Activated CD4-positive, alpha-beta memory T cell treated with anti-CD3 and anti-CD28 coated beads for 36 hours (primary cell): ENCODE data around the gene LILRA1. TPM values are rescaled to one million over a fixed set of nuclear protein-coding genes. Genes with fewer than 3 reads are reported as not detected.
"Not testable (repeated sequence)": the region's sequence is repeated elsewhere in the genome, so short reads cannot be mapped to it uniquely, and the experiment has no call there.

Experiments used
- CTCF ChIA-PET: fragments of 350-600 bp; sonication (Branson Sonifier 250); formaldehyde crosslinking; loops from one replicate; lab custom pipeline; 2021; ENCODE audit warnings: antibody characterized with exemption, inconsistent platforms; lab: Charles Lee
- POLR2A ChIA-PET: fragments of 350-600 bp; sonication (Branson Sonifier 250); formaldehyde crosslinking; loops from one replicate; lab custom pipeline; 2021; ENCODE audit warnings: antibody characterized with exemption; lab: Charles Lee
- DNase-seq: peaks from one replicate; pipeline ENCODE4 v3.0.0-alpha.2; 2020
- H3K27ac Mint-ChIP-seq: one replicate; pipeline ENCODE4 v1.8.0; 2021; ENCODE audit warnings: mixed read lengths
- H3K27me3 Mint-ChIP-seq: one replicate; pipeline ENCODE4 v1.8.0; 2021; ENCODE audit warnings: mixed read lengths
- H3K36me3 Mint-ChIP-seq: one replicate; pipeline ENCODE4 v1.8.0; 2021; ENCODE audit warnings: mixed read lengths
- H3K4me1 Mint-ChIP-seq: one replicate; pipeline ENCODE4 v1.8.0; 2021; ENCODE audit warnings: low read depth, mixed read lengths
- H3K4me3 Mint-ChIP-seq: one replicate; pipeline ENCODE4 v1.8.0; 2021; ENCODE audit warnings: mild to moderate bottlenecking, mixed read lengths
- H3K9me3 Mint-ChIP-seq: one replicate; pipeline ENCODE4 v1.8.0; 2021; ENCODE audit warnings: mixed read lengths
- intact Hi-C: fragments of 100-400 bp; cut with micrococcal nuclease; formaldehyde crosslinking; loops from one replicate; pipeline ENCODE4 v1.15.1; 2023
- total RNA-seq, 2 experiments: library from RNA; stranded (reverse); gene quantifications; one replicate each; pipeline ENCODE4 v1.2.3, GENCODE V29; 2021

LILRA1 gene
- total RNA-seq, 2 experiments from 2014 or later = not detected

DNA sequence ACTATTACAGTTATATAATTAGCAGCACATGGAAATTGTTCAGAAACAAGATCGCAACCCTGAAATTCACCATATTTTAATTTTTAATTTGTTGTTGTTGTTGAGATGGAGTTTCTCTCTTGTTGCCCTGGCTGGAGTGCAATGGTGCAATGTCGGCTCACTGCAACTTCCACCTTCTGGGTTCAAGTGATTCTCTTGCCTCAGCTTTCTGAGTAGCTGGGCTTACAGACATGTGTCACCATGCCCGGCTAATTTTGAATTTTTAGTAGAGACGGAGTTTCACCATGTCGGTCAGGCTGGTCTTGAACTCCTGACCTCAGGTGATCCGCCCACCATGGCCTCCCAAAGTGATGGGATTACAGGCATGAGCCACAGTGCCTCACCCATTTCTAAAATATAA is 30.2 kb upstream of the LILRA1 start:
- intact Hi-C loops, H3K36me3 Mint-ChIP-seq, CTCF ChIA-PET, H3K27ac Mint-ChIP-seq, H3K9me3 Mint-ChIP-seq, H3K4me3 Mint-ChIP-seq, DNase-seq, H3K4me1 Mint-ChIP-seq, POLR2A ChIA-PET: not testable (repeated sequence)
- peaks cover 14% of the 10 kb centered on the region for H3K27me3 Mint-ChIP-seq

DNA sequence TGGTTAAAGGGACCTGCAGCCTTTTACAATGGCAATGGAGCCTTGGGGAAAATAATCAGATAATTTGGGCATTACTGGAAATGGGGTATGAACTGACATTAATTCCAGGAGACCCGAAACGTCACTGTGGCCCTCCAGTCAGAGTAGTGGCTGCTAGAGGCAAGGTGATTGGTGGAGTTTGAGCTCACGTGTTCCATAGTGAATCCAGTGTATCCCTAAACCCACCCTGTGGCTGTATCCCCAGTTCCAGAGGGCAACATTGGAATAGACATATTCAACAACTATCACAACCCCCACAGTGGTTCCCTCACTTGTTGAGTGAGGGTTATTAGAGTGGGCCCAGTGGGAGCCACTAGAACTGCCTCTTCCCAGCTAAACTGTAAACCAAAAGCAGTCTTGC is 23.1 kb upstream of the LILRA1 start:
- H3K27me3 Mint-ChIP-seq = peaks cover 40% of the 10 kb centered on the region
- H3K27ac Mint-ChIP-seq = no peak overlapping the region
- no peaks in the 10 kb centered on the region for H3K36me3 Mint-ChIP-seq
- H3K9me3 Mint-ChIP-seq = no peaks in the 10 kb centered on the region
- ChIA-PET CTCF (no interaction called here), POLR2A (no interaction called here)
- DNase-seq = no peak
- H3K4me1 Mint-ChIP-seq = no peaks in the 10 kb centered on the region
- intact Hi-C loops = no loop called here
- no peak overlapping the region for H3K4me3 Mint-ChIP-seq

DNA sequence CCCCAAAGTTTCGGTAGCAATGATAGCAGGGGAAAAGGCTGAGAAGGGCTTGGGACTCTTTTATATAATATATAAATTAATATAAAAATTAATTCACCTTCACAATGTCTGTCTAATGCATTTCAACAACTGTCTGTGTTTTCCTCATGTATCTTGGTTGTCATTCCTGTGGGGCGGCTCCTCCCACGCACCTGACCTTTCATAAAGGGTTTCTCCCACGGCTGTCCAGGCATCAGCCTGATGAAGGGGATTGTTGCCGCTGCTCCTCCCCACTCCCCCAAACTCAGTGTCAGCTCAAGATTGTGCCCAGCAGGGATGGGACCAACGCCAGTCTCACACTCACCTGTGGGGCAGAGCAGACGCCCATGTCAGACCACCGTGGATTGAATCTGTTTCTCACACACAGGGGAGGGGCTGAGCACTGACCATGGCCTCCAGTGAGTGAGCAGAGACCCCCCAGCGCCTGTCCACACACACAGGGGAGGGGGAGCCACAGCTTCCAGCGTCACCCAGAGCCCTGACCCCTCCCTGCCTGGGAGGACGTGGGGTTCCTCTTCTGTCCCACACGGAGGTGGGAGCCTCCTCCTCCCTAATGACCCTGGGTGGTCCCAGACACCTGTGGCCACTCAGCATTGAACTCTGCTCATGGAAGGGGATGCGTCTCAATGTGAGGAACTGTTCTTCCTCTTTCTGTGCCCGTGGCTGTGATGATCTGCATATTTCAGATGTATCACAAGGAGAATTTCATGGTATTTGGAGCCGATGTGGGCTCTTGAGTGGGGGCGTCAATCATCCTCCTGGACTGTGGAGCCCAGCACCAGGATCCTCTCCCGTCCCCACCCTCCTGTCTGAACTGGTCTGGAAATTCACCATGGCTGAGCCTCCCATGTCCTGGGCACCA is 21.5 kb upstream of the LILRA1 start:
- POLR2A ChIA-PET, CTCF ChIA-PET, H3K4me1 Mint-ChIP-seq, DNase-seq, H3K9me3 Mint-ChIP-seq, H3K27ac Mint-ChIP-seq, H3K36me3 Mint-ChIP-seq, H3K4me3 Mint-ChIP-seq, intact Hi-C loops: not testable (repeated sequence)
- H3K27me3 Mint-ChIP-seq = peaks cover 36% of the 10 kb centered on the region

DNA sequence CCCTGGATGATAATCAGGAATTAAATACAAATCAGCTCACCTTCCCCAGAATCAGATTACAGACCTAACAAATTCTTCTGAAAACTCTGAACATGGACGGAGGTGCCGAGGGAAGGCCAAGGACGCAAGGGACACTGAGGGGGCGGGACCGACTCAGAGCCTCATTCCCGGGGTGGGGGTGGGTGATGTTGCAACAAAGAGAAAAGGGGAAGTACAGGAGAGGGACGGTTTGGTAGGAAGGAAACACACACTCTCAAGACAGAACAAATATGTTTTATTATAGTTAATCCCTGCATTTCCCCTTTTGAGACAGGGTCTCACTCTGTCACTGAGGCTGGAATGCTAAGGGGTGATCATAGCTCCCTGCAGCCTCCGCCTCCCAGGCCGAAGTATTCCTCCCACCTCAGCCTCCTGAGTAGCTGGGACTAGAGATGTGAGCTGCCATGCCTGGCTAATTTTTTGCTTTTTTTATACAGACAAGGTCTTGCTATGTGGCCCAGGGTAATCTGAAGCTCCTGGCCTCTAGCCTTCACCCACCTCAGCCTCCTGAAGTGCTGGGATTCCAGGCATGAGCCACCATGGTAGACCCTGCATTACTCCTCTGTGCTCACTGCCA is 20.6 kb upstream of the LILRA1 start:
- intact Hi-C loops = no loop called here
- peaks cover 36% of the 10 kb centered on the region for H3K27me3 Mint-ChIP-seq
- H3K4me3 Mint-ChIP-seq = no peak overlapping the region
- ChIA-PET POLR2A (no interaction called here), CTCF (no interaction called here)
- H3K27ac Mint-ChIP-seq = no peak overlapping the region
- no peaks in the 10 kb centered on the region for H3K36me3 Mint-ChIP-seq
- no peaks in the 10 kb centered on the region for H3K9me3 Mint-ChIP-seq
- no peaks in the 10 kb centered on the region for H3K4me1 Mint-ChIP-seq
- DNase-seq = no peak

DNA sequence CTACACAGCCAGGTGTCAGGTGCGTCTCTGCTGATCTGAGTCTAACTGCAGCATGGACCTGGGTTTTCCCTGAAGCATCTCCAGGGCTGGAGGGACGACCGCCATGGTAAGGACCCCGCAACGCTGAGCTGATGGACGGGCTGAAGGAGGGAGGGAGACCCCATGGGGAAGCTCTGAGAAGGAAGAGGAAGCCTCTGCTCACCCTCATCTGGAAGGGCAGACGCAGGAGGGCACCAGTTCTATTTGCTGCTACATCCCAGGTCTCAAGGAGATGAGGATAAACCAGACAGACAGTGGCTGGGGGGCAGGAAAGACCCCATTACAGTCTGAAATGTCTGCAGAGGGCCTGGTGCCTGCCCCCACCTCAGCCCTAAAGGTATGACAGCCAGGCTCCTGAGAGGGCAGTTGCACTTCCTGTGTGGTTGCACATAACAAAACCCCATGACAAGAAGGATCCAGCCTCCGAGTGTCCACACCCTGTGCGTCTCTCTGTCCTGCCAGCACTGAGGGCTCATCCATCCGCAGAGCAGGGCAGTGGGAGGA is 20.0 kb upstream of the LILRA1 start, which contains the start of gene LILRA2:
TSS of gene LILRA2 (plus strand) at position 461 of the 543 bp plus-strand sequence. CDS start 89 bp downstream, outside the sequence.
- Mint-ChIP-seq H3K4me3 (no peak within 1 kb of the TSS), H3K4me1 (no peaks in the 10 kb centered on the region), H3K36me3 (no peaks in the 10 kb centered on the region), H3K27me3 (peaks cover 36% of the 10 kb centered on the region), H3K9me3 (no peaks in the 10 kb centered on the region), H3K27ac (no peak within 1 kb of the TSS)
- intact Hi-C loops = no loop called here
- no peak for DNase-seq
- ChIA-PET POLR2A (no interaction called here), CTCF (no interaction called here)

DNA sequence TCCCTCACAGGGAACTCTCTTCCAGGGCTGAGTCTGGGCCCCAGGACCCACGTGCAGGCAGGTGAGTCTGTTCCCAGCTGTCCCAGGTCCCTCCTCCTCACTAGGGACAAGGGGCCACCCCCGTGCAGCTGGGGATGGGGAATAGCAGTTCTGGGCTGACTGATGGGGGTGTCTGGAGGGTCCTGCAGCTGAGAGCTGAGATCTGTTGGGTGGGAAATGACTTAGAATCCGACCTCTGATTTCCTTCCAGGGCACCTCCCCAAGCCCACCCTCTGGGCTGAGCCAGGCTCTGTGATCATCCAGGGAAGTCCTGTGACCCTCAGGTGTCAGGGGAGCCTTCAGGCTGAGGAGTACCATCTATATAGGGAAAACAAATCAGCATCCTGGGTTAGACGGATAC is 19.4 kb upstream of the LILRA1 start:
- intact Hi-C loops = no loop called here
- Mint-ChIP-seq H3K4me1 (no peaks in the 10 kb centered on the region), H3K27me3 (peaks cover 32% of the 10 kb centered on the region), H3K9me3 (no peaks in the 10 kb centered on the region), H3K36me3 (no peaks in the 10 kb centered on the region), H3K4me3 (no peak overlapping the region), H3K27ac (no peak overlapping the region)
- POLR2A ChIA-PET = no interaction called here
- DNase-seq = no peak
- CTCF ChIA-PET = no interaction called here

DNA sequence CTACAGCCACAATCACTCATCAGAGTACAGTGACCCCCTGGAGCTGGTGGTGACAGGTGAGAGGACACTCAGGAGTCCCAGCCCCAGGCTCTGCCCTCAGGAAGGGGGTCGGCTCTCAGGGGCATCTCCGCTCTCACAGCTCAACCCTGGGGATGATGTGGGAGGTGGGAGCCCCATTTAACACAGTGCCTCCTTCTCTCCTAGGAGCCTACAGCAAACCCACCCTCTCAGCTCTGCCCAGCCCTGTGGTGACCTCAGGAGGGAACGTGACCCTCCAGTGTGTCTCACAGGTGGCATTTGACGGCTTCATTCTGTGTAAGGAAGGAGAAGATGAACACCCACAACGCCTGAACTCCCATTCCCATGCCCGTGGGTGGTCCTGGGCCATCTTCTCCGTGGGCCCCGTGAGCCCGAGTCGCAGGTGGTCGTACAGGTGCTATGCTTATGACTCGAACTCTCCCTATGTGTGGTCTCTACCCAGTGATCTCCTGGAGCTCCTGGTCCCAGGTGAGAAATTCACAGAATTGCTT is 18.8 kb upstream of the LILRA1 start:
- H3K4me1 Mint-ChIP-seq = no peaks in the 10 kb centered on the region
- no peaks in the 10 kb centered on the region for H3K36me3 Mint-ChIP-seq
- ChIA-PET CTCF (no interaction called here), POLR2A (no interaction called here)
- no peaks in the 10 kb centered on the region for H3K9me3 Mint-ChIP-seq
- DNase-seq = no peak
- no peak overlapping the region for H3K4me3 Mint-ChIP-seq
- peaks cover 32% of the 10 kb centered on the region for H3K27me3 Mint-ChIP-seq
- no peak overlapping the region for H3K27ac Mint-ChIP-seq
- intact Hi-C loops = no loop called here

DNA sequence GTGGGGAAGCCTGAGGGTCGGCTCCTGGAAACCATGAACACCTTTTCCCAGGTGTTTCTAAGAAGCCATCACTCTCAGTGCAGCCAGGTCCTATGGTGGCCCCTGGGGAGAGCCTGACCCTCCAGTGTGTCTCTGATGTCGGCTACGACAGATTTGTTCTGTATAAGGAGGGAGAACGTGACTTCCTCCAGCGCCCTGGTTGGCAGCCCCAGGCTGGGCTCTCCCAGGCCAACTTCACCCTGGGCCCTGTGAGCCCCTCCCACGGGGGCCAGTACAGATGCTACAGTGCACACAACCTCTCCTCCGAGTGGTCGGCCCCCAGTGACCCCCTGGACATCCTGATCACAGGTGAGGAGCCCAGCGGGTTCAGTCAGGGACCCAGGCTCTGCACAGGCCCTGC is 18.2 kb upstream of the LILRA1 start:
- H3K4me3 Mint-ChIP-seq, DNase-seq, POLR2A ChIA-PET, H3K9me3 Mint-ChIP-seq, H3K4me1 Mint-ChIP-seq, intact Hi-C loops, H3K27ac Mint-ChIP-seq, CTCF ChIA-PET, H3K36me3 Mint-ChIP-seq: not testable (repeated sequence)
- H3K27me3 Mint-ChIP-seq = peaks cover 31% of the 10 kb centered on the region

DNA sequence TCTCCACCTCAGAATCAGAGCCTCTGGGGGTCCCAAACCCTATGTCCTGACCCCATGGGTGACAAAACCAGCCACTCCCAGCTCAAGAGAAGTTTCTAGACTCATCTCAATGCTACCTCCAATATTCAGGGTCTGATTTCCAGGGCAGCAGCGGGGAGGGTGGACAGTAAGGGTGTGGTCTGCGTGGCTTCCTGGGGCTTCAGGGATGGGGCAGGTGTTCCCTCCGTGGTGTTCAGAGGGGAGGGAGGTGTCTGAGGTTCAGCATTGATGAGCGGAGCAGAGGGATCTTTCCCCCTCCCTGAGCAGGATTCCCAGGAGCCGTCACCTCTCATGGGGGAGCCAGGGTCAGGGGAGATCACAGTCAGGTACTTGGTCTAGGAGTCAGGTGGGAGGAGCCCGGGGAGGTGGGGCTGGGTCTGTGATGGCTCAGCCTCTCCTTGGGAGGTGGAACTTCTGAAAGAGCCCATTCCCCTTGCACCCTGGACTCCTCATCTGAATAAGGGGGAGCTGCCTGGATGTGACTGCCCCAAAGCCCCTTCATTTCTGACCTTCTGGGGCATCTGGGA is 16.9 kb upstream of the LILRA1 start:
- no peaks in the 10 kb centered on the region for H3K4me1 Mint-ChIP-seq
- ChIA-PET POLR2A (no interaction called here), CTCF (no interaction called here)
- no peaks in the 10 kb centered on the region for H3K36me3 Mint-ChIP-seq
- H3K9me3 Mint-ChIP-seq = no peaks in the 10 kb centered on the region
- no peak overlapping the region for H3K4me3 Mint-ChIP-seq
- intact Hi-C loops = no loop called here
- H3K27me3 Mint-ChIP-seq = peaks cover 19% of the 10 kb centered on the region
- no peak overlapping the region for H3K27ac Mint-ChIP-seq
- DNase-seq = no peak

DNA sequence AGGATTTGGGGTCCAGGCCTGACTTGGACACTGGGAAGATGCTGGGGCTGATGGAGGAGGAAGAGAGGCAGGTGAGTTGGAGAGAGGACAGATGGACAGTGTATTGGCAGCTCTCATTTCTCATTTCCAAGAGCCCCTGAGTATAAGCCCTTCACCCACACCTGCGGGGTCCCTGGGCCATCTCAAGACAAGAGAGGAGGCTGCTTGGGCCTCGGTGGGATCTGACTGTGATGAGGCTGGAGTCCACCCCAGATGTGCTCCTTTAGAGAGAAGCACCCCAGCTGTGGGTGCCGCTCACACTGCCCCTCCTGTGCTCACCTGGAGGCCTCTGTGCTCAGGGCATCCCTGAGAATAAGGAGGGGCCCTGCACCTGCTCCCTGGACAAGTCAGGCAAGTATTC is 16.1 kb upstream of the LILRA1 start:
- H3K36me3 Mint-ChIP-seq = no peaks in the 10 kb centered on the region
- H3K4me3 Mint-ChIP-seq = no peak overlapping the region
- ChIA-PET POLR2A (no interaction called here), CTCF (no interaction called here)
- no peak for DNase-seq
- H3K9me3 Mint-ChIP-seq = no peaks in the 10 kb centered on the region
- no peak overlapping the region for H3K27ac Mint-ChIP-seq
- no peaks in the 10 kb centered on the region for H3K4me1 Mint-ChIP-seq
- intact Hi-C loops = no loop called here
- H3K27me3 Mint-ChIP-seq = peaks cover 13% of the 10 kb centered on the region

DNA sequence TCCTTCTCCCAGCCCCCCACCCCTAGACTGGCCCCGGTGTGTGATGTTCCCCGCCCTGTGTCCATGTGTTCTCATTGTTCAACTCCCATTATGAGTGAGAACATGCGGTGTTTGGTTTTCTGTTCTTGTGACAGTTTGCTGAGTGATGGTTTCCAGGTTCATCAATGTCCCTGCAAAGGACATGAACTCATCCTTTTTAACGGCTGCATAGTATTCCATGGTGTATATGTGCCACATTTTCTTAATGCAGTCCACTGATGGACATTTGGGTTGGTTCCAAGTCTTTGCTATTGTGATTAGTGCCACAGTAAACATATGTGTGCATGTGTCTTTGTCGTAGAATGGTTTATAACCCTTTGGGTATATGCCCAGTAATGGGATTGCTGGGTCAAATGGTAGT is 15.2 kb upstream of the LILRA1 start:
- H3K4me3 Mint-ChIP-seq, H3K9me3 Mint-ChIP-seq, DNase-seq, POLR2A ChIA-PET, H3K36me3 Mint-ChIP-seq, H3K27ac Mint-ChIP-seq, CTCF ChIA-PET, H3K4me1 Mint-ChIP-seq, intact Hi-C loops: not testable (repeated sequence)
- peaks cover 11% of the 10 kb centered on the region for H3K27me3 Mint-ChIP-seq

DNA sequence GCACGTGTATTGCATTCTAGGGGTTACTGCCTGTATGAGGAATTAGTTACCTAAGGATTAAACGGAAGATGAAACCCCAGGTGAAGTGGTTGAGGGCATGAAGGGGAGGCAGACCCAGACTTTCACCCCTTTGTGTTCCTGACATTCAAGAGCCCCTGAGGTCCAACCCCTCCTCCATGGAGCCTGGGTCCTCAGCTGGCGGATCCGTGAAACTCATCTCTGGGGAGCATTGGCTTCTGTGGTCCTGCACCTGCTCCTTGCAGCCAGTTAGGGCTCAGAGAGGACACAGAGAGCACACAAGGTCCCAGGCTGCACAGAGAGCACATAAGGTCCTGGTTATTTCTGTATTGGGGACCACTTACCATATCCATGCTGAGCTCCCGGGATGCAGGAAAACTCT is 7.0 kb upstream of the LILRA1 start:
- Mint-ChIP-seq H3K27ac (no peak overlapping the region), H3K4me1 (no peaks in the 10 kb centered on the region), H3K36me3 (no peaks in the 10 kb centered on the region), H3K4me3 (no peak overlapping the region), H3K27me3 (peaks cover 30% of the 10 kb centered on the region), H3K9me3 (peaks cover 11% of the 10 kb centered on the region)
- no peak for DNase-seq
- intact Hi-C loops = no loop called here
- ChIA-PET CTCF (no interaction called here), POLR2A (no interaction called here)
